Keratinocyte (primary cell): ENCODE data around the gene C11orf58. TPM values are rescaled to one million over a fixed set of nuclear protein-coding genes. Genes with fewer than 3 reads are reported as not detected.

ENCODE experiments used
- DNase-seq: peaks from one replicate; pipeline ENCODE4 v3.0.0-alpha.2; 2011; ENCODE audit warnings: low read depth, missing footprints, low spot score
- FAIRE-seq: peaks from 2 replicates; lab custom pipeline; 2011; peaks lifted over from hg19 to GRCh38; lab: Jason Lieb, UNC
- H2AFZ ChIP-seq: 2 replicates; pipeline ENCODE4 v1.6.0; 2012; ENCODE audit warnings: low read length, control low read depth, inconsistent platforms; ENCODE audit not compliant: control insufficient read depth
- H3K27ac ChIP-seq: 2 replicates; pipeline ENCODE4 v1.5.1; 2011; ENCODE audit warnings: low read length; ENCODE audit not compliant: control insufficient read depth, insufficient read depth
- H3K27me3 ChIP-seq: 3 replicates; pipeline ENCODE4 v1.6.0; 2011; ENCODE audit warnings: low read length; ENCODE audit not compliant: control insufficient read depth, insufficient read depth; ENCODE audit errors: extremely low read depth
- H3K36me3 ChIP-seq, 2 experiments: 2 replicates in 1 of 2; 3 replicates in 1 of 2; pipeline ENCODE4 v1.5.1; 2011; ENCODE audit warnings: low read length in 2 of 2, mild to moderate bottlenecking in 1 of 2; ENCODE audit not compliant: control insufficient read depth in 2 of 2, insufficient read depth in 2 of 2; ENCODE audit errors: extremely low read depth in 1 of 2
- H3K4me1 ChIP-seq: 3 replicates; pipeline ENCODE4 v1.5.1; 2011; ENCODE audit warnings: low read length; ENCODE audit not compliant: control insufficient read depth, insufficient read depth; ENCODE audit errors: extremely low read depth
- H3K4me2 ChIP-seq: 3 replicates; pipeline ENCODE4 v1.6.0; 2011; ENCODE audit warnings: low read depth, low read length; ENCODE audit not compliant: control insufficient read depth, insufficient read depth; ENCODE audit errors: extremely low read depth
- H3K4me3 ChIP-seq, 3 experiments: fragments of 200-600 bp in 1 of 3; sonication (generic) in 1 of 3; 2 replicates in 2 of 3; 3 replicates in 1 of 3; pipeline ENCODE4 v1.5.1; 2011 to 2016; ENCODE audit warnings: low read length in 3 of 3, mild to moderate bottlenecking in 3 of 3, control low read depth in 2 of 3, inconsistent platforms in 1 of 3, low read depth in 1 of 3, mixed read lengths in 1 of 3, mixed run types in 1 of 3, moderate library complexity in 1 of 3; ENCODE audit not compliant: control insufficient read depth in 2 of 3, insufficient read depth in 2 of 3; ENCODE audit errors: extremely low read depth in 1 of 3
- H3K79me2 ChIP-seq: 2 replicates; pipeline ENCODE4 v1.6.0; 2012; ENCODE audit warnings: low read length; ENCODE audit not compliant: control insufficient read depth, insufficient read depth
- H3K9ac ChIP-seq: 3 replicates; pipeline ENCODE4 v1.6.0; 2011; ENCODE audit warnings: low read length; ENCODE audit not compliant: control insufficient read depth, insufficient read depth; ENCODE audit errors: extremely low read depth
- H3K9me1 ChIP-seq: 3 replicates; pipeline ENCODE4 v1.6.0; 2011; ENCODE audit warnings: low read length; ENCODE audit not compliant: control insufficient read depth, insufficient read depth; ENCODE audit errors: extremely low read depth
- H3K9me3 ChIP-seq: 2 replicates; pipeline ENCODE4 v1.5.1; 2012; ENCODE audit warnings: low read depth, low read length; ENCODE audit not compliant: control insufficient read depth
- H4K20me1 ChIP-seq: 3 replicates; pipeline ENCODE4 v1.6.0; 2011; ENCODE audit warnings: low read length; ENCODE audit not compliant: control insufficient read depth, insufficient read depth; ENCODE audit errors: extremely low read depth
- EZH2 ChIP-seq: IDR thresholded peaks from one replicate; pipeline ENCODE4 v1.6.1; 2012; ENCODE audit warnings: inconsistent platforms, mild to moderate bottlenecking, low read length, moderate library complexity
- dilution Hi-C: fragments of 300-500 bp; cut with MboI; formaldehyde crosslinking; loops from one replicate; pipeline ENCODE4 v1.7.0; 2020; ENCODE audit warnings: low sequenced_read_pairs; ENCODE audit not compliant: extremely low pct_ligation_motif_present
- polyA plus RNA-seq, 5 experiments: library from polyadenylated mRNA; depleted of rRNA in 3 of 5; stranded (reverse) in 3 of 5; stranded (forward) in 1 of 5; unstranded in 1 of 5; fragments of >200 nt; gene quantifications; 1 replicate in 1 of 5; 2 replicates in 3 of 5; 3 replicates in 1 of 5; pipeline versions ENCODE4 v1.2.1 to v1.2.3, GENCODE V29; 2011 to 2012; ENCODE audit warnings: missing spikeins in 2 of 5, low read depth in 1 of 5, low replicate concordance in 1 of 5
- TF ChIP-seq, protein P1 (sequence below), 3 experiments: IDR thresholded peaks in 1 of 3; conservative IDR thresholded peaks in 1 of 3; optimal IDR thresholded peaks in 1 of 3; 2 replicates in 2 of 3; 3 replicates in 1 of 3; pipeline versions ENCODE3 to v1.5.1; 2011; ENCODE audit warnings: low read length in 3 of 3, mild to moderate bottlenecking in 3 of 3, moderate library complexity in 2 of 3, control low read depth in 1 of 3, inconsistent platforms in 1 of 3; ENCODE audit not compliant: insufficient read depth in 2 of 3; ENCODE audit errors: extremely low read depth in 1 of 3

The C11orf58 gene
- polyA plus RNA-seq, 1 donor (not counting 4 experiments of a cell fraction or from before 2014, with no cell fraction given): 166 TPM

DNA sequence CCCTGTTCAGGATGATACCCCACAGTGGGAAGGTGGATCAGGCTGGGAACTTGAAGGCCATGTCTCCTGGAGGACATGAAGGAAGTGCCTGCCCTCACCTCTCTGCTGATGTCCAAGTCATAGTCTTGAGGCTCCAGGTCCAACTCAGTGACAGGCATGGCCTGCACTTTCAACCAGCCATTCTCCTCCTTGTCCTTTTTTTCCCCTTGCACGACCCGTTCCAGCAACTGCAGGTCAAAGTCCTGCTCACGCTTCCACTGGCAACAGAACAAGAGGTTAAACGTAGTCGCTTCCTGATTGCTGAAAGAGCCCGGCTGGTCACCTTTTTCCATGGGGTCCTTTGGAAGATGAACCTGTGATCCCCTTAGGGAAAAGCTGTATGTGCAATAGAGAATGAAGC is 47.7 kb downstream of the C11orf58 start:
- Histone ChIP-seq H3K36me3 (no peaks in the 10 kb centered on the region), H3K9me3 (no peaks in the 10 kb centered on the region), H3K27me3 (no peaks in the 10 kb centered on the region), H3K79me2 (no peaks in the 10 kb centered on the region), H4K20me1 (no peaks in the 10 kb centered on the region), H3K27ac (no peak overlapping the region), H3K4me1 (peaks cover 25% of the 10 kb centered on the region), H3K4me3 (no peak overlapping the region), H2AFZ (no peak overlapping the region), H3K4me2 (no peak overlapping the region), H3K9ac (no peak overlapping the region), H3K9me1 (no peaks in the 10 kb centered on the region)
- dilution Hi-C loops: no loop called here
- TF ChIP-seq EZH2: no peak
- TF ChIP-seq, protein P1, sequence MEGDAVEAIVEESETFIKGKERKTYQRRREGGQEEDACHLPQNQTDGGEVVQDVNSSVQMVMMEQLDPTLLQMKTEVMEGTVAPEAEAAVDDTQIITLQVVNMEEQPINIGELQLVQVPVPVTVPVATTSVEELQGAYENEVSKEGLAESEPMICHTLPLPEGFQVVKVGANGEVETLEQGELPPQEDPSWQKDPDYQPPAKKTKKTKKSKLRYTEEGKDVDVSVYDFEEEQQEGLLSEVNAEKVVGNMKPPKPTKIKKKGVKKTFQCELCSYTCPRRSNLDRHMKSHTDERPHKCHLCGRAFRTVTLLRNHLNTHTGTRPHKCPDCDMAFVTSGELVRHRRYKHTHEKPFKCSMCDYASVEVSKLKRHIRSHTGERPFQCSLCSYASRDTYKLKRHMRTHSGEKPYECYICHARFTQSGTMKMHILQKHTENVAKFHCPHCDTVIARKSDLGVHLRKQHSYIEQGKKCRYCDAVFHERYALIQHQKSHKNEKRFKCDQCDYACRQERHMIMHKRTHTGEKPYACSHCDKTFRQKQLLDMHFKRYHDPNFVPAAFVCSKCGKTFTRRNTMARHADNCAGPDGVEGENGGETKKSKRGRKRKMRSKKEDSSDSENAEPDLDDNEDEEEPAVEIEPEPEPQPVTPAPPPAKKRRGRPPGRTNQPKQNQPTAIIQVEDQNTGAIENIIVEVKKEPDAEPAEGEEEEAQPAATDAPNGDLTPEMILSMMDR (optimal IDR thresholded peaks at IDR 0.05 in 1 of 3, IDR thresholded peaks at IDR 0.05 in 1 of 3, conservative IDR thresholded peaks at IDR 0.05 in 1 of 3; ENCODE audit: extremely low read depth in 1 of 3, insufficient read depth in 2 of 3, low read length in 3 of 3): no peak
- no peak for DNase-seq
- no peak for FAIRE-seq

DNA sequence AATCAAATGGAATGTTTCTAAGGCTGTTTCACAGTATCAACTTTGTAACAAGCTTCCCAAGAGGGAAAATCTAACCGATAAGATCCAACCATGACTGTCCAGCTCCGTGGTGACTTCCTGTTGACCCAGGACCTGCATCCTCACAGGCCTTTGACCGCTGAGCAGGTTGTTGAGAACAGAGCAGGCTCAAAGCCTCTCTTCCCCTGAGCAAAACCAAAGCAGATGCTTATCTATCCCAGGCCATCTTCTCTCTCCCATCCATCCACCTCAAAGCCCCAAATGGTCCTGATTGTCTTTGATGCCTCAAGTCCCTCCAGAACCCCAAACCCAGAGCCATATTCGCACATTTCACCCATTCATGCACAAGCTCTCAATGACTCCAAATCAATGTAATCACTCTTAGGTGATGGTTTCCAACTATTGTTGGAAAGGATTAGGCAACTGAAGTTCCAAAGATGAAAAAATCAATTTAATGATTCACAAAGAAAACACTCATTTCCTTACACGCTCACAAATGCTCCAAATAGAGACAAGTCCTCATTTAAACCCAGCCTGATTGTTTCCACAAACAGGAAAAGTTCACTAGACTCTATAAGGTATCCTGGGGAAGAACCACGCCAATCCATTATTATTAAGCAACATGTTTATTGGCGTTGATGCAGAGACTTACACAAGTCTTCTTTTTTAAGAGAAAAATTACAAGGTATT is 48.7 kb downstream of the C11orf58 start:
- FAIRE-seq: no peak
- no peaks in the 10 kb centered on the region for H3K79me2 ChIP-seq
- no peak overlapping the region for H3K9ac ChIP-seq
- no peaks in the 10 kb centered on the region for H3K36me3 ChIP-seq
- H3K4me2 ChIP-seq: no peak overlapping the region
- H3K27me3 ChIP-seq: no peaks in the 10 kb centered on the region
- H3K4me1 ChIP-seq: peaks cover 36% of the 10 kb centered on the region
- no peaks in the 10 kb centered on the region for H3K9me3 ChIP-seq
- H3K27ac ChIP-seq: no peak overlapping the region
- H2AFZ ChIP-seq: no peak overlapping the region
- dilution Hi-C loops: no loop called here
- no peak overlapping the region for H3K4me3 ChIP-seq
- DNase-seq: no peak
- H3K9me1 ChIP-seq: no peaks in the 10 kb centered on the region
- no peaks in the 10 kb centered on the region for H4K20me1 ChIP-seq
- no peak for TF ChIP-seq EZH2
- TF ChIP-seq, protein P1 (optimal IDR thresholded peaks at IDR 0.05 in 1 of 3, IDR thresholded peaks at IDR 0.05 in 1 of 3, conservative IDR thresholded peaks at IDR 0.05 in 1 of 3; ENCODE audit: extremely low read depth in 1 of 3, insufficient read depth in 2 of 3, low read length in 3 of 3): no peak
